GM18498 (cell line): ENCODE data around the gene KCND1.
A peak's percentile ranks its signal among the peaks of the same experiment; 100 is the strongest.

ENCODE experiments used
- ATAC-seq: cut with Tn5 transposase; IDR thresholded peaks from one replicate; pipeline ENCODE4 v1.9.1; 2021; ENCODE audit warnings: mild to moderate bottlenecking, moderate library complexity; ENCODE audit not compliant: unreplicated experiment

KCND1 gene

DNA sequence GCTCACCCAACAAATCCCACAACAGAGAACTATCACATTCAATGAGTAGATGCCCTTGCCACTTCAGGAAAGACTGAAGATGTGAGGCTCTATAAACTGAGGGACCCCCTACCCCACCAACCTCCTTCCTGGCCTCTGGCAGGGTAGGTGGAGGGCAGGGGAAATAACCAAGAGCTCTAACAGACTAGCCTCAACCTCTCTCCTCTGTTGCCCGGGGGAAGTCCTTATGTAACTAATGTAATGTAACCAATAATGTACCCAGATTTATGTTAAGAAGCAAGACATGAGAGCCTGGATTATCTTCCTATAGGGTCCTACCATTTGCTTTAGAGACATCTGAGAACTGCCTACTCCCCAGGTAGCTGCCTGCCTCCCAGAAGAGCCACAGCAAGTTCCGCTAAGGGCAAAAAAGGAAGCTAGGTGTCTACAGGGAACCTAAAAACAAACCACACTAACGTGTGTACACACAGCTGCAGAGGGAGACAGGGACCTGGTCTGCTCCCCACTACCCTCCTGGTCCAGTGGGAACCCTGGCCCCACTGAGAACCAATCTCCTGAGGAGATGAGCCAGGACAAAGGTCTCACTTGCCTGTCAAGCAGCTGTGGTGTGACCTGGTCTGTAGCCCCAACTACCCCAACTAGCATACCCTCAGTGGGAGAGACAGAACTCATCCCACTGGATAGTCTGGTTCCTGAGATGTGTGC is 32.0 kb downstream of the KCND1 start:
- ATAC-seq: peak; percentile 27

DNA sequence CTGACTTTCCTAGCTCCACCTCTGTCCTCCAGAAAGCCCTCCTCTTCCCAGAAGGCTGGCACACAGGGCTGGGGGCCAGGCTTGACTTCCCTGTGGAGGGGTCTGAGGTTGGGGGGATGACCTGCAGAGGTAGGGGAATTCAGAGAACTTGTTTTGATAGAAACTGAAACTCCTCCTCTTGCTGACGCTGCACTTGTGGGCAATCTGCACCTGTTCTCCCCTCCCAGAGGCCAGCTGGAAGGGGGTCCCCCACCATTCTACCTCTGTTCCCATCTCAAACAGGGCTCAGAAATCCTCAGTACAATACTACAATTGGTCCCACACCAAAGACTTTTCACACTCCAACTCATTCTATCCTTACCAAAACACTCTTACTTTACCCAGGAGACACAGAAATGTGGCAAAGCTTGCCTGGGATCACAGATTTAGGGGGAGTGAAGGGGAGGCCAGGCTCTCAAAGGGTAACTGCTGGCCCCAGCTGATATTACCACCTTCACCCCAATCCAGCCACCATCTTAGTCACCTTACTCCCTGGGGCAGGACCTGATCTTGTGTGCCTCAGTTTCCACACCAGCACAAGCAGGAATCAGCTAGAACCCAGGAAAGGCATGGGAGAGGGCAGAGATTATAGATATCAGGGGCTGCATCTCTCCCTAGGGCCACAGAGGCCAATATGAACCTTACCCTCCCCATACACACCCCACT is 32.8 kb downstream of the KCND1 start:
- peak; percentile 53 for ATAC-seq

DNA sequence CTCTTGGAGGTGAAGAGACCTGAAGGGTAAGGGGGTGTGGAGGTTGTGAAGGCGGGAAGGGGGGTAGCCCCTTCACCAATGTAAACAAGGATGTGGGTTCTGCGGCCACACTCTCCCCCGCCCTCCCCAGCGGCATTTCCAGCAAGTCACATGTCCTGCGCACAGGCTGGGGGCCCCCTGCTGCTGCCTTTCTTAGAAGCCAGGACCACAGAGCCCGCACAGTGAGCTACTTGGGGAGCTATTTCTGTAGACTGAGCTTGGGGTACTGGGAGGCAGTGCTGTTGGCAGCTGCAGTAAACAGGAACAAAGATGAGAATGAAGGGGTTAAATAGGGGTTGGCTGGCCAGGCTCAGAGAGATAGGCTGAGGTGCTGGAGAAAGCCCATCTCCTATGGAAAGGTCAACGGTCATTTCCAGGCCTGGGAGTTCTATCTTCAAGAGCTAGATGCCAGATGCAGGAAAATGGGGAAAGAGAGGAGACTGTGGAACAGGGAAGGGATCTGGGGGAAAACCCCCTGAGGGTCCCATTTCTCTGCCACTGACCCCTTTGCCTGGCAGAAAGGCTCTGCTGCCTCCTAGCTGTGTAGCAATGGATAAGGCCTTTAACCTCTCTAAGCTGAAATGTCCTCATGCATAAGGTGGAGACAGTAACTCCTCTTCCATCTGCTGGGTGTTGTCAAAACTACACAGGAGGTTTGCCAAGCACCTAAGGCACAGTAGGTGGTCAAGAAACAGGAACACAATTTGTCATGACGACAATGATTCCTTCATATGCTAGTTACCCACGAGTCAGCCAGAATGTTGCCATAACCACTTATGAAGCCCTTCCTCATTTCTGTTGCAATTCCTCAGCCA is 34.4 kb downstream of the KCND1 start:
- ATAC-seq: peak; percentile 63

DNA sequence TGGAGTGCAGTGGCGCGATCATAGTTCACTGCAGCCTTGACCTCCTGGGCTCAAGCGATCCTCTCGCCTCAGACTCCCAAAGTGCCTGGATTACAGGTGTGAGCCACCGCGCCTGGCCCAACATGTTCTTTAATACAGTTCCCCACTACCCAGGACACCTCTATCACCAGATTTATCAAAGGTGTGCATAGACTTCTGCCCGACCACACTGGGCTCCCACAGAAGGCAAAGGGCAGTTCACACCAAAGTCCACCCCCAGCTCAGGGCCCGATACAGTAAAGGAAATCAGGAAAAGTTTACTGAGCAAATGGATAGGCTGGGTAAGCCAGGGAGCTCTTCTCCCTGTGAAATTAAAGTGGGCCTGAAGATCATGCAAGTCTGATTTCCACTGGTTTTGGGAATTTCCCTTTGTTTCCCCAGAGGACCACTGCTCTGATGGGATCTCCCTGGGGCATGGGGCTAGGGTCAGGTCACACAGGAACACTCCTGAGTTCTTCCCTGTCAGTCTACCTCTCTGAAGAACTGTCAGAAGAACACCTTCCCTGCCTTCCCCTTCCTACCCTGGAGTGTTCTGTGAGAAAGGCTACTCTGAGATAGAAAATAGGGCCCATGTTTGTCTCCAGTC is 35.1 kb downstream of the KCND1 start:
- ATAC-seq: no peak

DNA sequence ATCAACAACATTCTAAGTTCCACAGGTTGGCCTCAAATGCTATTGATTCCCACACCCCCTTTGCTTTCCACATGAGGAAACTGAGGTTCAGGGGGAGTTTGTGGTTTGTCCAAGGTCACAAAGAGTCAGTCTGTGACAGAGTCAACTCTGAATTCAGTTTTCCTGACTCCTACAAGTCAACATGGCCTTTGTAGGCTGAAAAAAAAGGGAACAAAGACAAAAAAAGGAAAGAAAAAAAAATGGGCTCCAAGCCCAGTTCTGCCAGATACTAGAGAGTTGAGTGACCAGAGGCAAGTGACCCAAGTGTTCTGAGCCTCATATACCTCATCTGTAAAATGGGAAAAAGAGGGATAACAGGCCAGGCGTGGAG is 36.4 kb downstream of the KCND1 start:
- ATAC-seq: no peak

DNA sequence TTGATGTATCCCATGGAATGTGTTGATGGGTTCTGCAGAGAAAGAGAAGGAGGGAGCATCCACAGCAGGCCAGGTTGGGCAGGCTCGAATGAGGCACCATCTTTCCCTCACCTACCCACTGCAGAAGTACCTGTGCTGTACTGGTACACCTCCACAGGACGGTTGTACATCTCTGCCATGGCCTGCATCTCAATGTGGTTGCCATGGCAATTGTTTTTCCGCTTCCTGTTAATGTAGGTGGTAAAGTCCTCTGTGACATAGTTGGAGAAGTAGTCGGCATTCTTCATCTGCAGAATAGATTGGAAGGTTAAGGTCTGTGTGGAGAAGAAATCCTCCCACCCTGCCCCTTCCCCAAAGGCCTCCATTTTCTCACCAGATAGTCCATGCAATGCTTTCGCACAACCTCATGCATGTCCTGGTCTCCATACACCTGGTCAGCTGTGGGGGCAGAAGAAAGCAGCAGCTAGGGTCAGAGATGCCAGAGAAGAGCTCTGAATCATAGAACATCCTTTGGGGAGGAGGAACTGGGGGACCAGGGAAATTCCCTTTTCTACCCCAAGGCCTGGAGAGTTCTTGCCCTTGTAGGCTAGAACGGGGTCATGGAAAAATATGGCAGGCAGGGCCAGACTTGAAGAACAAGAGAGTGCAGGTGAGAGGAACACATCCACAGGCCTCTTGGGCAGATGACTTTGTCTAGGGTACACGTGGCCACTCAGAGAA is 36.9 kb downstream of the KCND1 start:
- no peak for ATAC-seq

DNA sequence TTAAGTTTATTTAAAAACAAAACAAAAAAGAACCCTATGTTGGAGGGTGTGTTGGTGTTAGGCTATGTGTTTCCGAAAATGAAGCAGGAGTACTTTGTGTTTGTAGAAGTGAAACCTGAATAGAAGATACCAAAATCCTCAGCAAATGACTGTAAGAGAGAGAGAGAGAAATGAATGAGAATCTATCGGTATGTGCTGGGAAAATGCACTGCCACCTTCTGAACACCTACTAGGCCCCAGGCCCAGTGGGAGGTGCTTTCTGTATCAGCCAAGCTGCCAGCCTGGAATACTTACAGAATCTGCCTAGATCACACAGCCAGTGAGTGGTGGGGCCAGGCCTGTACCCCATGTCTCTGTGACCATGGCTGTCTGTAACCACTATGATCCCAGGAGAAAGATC is 37.9 kb downstream of the KCND1 start:
- no peak for ATAC-seq

DNA sequence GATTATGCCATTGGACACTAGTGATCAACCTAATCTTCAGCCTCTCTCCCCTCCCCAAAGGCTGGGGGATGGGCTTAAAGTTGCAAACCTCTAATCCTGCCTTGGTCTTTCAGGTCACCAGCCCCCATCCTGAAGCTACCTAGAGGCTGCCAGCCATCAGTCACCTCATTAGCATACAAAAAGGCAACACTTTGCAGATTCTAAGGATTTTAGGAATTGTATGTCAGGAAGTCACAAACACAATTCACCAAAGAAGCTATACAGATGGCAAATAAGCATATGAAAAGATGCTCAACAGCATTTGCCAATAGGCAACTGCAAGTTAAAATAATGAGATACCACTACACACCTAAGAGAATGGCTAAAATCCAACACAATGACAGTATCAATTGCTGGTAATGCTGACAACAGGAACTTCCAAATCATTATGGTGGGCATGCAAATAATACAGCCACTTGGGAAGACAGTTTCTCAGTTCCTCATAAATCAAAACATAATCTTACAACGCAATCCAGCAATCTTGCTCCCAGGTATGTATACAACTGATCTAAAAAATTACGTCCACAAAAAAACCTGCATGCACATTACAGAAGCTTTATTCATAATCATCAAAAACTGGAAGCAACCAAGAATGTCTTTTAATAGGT is 43.8 kb downstream of the KCND1 start:
- no peak for ATAC-seq

DNA sequence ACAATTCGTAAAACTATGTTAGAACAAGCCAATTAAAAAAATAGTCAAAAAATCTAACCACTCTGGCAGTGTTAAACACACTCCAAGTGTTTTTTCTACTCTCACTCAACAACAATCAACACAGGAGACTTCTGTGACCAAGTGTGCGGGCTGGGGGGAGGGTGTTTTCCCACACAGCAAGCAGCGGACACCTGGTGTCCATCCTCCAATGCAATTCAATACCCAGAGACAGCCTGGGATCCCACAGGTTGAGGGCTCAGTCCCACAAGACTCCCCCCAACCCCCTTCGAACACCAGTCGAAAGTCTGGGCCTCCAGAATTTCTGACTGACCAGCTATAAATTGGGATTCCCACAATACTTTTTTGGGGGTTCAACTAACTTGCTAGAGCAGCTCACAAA is 44.5 kb downstream of the KCND1 start:
- no peak for ATAC-seq

DNA sequence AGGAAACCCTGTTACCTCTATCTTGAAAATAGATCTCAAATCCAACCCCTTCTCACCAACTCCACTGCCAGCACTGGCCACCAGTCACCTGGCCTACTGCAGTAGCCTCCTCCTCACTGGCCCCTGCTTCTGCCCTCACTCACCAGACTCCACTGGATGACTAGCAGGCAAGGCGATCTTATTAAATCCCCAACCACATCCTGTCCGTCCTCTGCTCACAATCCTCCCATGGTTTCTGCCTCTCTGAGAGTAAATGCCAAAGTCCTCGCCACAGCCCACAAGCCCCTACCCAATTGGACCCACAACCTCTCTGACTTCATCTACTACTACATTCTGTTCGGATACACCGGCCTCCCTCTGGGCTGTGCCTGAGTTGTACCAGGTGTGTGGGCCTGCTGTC is 47.4 kb downstream of the KCND1 start:
- ATAC-seq: no peak

DNA sequence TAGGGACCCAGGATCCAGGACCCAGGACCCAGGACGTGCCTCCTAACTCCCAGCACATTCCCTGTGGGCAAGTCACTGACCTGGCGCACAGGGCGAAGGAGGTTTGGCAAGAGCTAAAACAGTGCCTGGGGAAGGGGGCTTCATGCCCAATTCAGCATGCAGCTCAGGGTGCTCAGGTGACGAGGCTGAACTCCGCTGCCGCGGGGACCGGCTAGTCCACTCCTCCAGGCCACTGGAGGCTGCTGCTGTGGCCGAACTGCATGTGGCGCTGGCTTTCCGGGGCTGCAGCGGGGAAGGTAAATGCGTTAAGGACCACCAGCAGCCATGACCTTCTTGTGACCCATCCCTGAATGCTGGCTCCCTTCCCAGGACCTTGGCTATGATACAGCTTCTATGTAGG is 47.9 kb downstream of the KCND1 start:
- no peak for ATAC-seq

DNA sequence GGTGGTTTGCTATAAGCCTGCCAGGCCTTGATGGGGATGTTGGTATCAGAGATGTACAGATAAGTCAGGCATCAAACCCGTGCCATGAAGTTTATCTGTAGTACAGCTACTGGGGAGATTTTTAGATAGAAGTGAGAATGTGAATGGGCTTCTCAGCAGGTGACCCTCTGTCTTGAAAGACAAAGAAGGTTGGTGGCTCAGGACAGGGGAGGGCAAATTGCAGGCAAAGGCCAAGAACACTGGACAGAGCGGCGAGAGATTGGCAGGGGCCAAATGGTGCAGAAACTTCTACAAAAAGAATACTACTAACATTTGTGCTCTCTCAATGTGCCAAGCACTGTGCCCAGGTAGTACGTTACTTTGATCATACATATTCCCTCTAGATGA is 50.9 kb downstream of the KCND1 start:
- ATAC-seq: no peak

DNA sequence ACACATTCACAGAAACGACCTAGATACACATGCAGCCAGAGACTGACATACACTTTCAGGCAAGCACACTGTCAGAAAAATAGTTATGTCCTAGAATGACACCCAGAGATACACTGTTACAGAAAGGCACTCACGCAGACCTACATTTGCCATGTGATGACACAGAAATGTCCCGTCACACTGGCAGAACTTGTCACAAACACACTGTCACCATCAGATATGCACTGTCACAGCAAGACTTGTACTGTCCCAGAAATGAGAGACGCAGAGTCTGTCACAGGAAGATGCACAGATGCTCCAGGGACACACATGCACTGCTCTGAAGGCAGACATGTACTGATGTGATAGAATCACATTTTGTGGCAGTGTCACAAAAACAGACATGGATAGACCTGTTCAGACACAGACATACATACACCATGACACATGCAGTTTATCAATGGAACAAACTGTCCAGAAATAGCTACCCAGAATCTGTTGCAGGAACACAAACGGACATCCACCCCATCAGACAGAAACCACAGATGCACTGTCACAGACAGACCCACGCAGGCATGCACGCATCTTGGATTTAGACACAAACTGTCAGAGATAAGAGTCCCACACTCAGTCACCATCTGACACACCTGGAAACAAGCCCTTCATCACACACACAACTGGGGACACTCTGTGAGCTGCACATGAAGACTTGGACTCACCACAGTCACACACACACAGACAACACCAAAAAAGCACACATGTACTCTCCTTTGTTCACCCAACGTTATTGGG is 51.5 kb downstream of the KCND1 start:
- no peak for ATAC-seq

DNA sequence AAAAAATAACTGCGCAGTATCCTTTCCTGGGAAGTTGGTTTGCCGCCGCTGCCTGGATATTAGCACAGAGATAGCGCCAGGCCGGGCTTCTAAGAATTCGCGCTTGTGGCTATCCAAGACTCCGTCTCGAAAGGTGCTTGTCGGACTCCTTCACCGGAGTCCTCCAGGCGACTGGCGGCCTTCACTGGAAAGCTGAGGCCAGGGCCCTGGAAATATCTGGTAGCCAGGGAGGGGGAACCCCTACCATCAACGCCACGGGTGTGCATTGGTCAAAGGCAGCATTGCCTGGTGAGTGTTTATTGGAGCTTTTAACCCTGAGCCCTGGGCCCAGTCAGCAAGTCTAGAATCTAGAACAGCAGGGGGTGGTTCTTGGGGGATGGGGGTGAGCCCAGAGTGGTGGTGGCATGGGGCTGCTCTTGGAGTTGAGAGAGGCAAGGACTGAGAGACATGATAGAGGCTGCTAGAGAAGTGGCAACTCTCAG is 52.2 kb downstream of the KCND1 start:
- peak; percentile 24 for ATAC-seq

DNA sequence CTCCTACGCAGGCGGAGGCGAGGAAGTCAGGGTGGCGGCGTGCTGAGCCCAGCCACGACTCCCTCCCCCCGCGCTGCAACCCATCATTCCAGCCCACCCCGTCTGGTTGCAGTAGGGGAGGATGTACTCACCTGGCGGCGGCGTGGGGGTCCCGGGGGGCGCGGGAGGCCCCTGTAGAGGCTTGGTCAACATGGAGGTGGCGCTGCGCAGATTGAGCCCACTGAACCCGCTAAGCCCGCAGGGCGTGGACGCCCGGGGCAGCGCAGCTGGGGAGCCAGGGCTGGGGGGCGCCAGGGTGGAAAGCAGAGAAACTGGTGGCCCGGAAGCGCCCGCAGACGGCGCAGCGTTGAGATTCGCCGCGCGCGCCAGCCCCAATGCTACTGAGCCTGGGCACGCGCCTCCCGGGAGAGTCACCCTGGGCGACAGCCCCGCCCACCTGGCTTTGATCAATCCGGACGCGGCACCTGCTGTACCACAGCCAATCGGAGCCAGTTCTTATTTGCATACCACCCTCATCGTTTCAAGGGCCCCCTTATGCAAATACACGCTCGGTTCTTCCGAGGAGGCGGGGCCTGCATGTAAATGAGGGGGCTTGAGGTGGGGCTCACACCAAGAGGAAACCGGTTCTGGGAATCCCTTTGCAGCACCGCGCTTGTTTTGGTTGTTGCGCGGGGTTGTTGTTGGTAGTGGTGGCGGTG is 52.9 kb downstream of the KCND1 start, which contains the start of gene PIM2:
TSS of gene PIM2 (minus strand) at position 382 of the 698 bp plus-strand sequence. CDS start at position 192, 190 bp downstream.
- peak; percentile 80 for ATAC-seq

DNA sequence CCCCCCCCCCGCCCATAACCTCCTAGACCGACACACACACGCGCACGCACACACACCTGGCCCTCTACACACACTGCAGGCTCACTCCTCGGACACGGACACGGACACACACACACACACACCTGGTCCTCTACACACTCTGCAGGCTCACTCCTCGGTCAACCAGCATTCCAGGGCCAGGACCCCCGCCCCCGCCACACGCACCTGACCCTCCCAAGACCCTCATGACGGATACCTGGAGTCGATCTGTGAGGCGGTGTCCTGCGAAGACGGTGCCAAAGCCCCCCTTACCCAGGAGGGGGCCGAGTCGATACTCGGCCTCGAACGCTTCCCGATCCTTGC is 53.4 kb downstream of the KCND1 start:
- no peak for ATAC-seq

DNA sequence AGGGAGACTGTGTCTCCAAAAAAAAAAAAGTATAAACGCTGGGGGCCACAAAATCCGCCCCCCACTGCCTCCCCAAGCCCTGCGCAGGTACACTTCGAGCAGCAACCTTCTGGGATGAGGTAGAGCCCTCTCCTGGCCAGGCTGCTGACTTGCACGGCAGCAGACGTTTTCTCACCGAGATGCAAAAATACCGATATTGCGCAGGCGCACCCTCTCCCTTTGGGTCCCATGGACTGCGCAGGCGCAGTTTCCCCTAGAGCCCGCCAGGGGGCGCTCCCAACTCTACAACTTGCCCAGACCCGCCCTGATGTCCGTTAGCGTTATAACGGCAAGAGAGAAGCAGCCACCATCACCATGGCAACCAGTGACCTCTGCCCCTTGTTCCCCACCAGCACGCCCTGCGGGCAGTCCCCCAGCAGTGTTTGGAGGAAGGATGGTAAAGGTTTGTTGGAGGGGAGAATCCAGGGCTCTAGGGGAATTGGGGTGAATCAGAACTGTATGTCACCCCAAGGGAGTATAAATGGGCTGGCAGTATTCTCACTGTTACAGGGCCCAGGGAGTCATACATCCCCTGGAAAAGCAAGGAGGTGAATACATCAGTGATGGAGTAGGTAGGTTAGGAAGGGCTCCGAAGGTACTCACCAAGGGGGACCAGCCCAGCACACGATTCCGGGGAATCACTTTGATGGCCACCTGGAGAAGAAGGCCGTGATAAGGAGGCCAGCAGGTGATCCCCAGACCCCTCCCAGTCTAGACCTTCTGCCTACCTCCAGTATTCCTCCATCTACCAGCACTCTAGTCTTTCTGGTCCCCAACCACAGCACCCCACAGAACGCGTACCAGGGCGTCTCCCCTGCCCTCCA is 54.3 kb downstream of the KCND1 start:
- ATAC-seq: peak; percentile 40
